Choroid plexus epithelial cell (primary cell): ENCODE results near the gene OR56A5.

Experiments used
- DNase-seq: peaks from one replicate; pipeline ENCODE4 v3.0.0-alpha.2; 2010; ENCODE audit warnings: low read depth
- H3K4me3 ChIP-seq: 2 replicates; pipeline ENCODE4 v1.5.1; 2011; ENCODE audit warnings: low read depth, mild to moderate bottlenecking, control low read depth, low read length, moderate library complexity
- TF ChIP-seq, protein P1 (sequence below): conservative IDR thresholded peaks from 2 replicates; pipeline ENCODE4 v1.5.1; 2011; ENCODE audit warnings: low read depth, mild to moderate bottlenecking, control low read depth, inconsistent platforms, low read length, moderate library complexity

The OR56A5 gene

GRCh38 chr11:5994791-5995190, 26.5 kb upstream of the OR56A5 start:
- no peak for DNase-seq
- TF ChIP-seq, protein P1, sequence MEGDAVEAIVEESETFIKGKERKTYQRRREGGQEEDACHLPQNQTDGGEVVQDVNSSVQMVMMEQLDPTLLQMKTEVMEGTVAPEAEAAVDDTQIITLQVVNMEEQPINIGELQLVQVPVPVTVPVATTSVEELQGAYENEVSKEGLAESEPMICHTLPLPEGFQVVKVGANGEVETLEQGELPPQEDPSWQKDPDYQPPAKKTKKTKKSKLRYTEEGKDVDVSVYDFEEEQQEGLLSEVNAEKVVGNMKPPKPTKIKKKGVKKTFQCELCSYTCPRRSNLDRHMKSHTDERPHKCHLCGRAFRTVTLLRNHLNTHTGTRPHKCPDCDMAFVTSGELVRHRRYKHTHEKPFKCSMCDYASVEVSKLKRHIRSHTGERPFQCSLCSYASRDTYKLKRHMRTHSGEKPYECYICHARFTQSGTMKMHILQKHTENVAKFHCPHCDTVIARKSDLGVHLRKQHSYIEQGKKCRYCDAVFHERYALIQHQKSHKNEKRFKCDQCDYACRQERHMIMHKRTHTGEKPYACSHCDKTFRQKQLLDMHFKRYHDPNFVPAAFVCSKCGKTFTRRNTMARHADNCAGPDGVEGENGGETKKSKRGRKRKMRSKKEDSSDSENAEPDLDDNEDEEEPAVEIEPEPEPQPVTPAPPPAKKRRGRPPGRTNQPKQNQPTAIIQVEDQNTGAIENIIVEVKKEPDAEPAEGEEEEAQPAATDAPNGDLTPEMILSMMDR: no peak
- no peak overlapping the region for H3K4me3 ChIP-seq

GRCh38 chr11:5992604-5993251, 24.4 kb upstream of the OR56A5 start:
- H3K4me3 ChIP-seq: no peak overlapping the region
- TF ChIP-seq, protein P1: peak; percentile 46
- DNase-seq: peak; percentile 18

DNA sequence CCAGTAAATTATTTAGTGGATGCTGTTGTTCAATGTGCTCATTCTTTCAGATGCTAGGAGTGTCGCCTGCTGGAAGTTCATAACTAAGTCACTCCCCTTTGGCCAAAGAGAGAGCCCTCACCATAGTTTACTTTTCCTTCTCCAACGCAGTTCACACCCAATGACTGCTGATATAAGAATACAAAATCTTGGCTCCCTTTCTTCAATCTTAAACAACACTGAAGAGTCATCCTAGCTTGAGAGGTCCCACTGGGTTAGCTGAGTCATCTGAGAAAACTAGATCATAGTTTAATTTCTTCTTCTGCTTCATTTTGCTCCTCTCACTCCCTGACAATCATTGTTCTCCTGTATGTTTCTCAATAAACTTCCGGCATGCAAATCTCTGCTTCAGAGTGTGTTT, 23.9 kb upstream of the OR56A5 start:
- TF ChIP-seq, protein P1: no peak
- H3K4me3 ChIP-seq: no peak overlapping the region
- no peak for DNase-seq

- TF ChIP-seq, protein P1: no peak
- H3K4me3 ChIP-seq: no peak overlapping the region
- no peak for DNase-seq
These were observed 20.9 kb upstream of the OR56A5 start for GRCh38 chr11:5989203-5989602.

DNA sequence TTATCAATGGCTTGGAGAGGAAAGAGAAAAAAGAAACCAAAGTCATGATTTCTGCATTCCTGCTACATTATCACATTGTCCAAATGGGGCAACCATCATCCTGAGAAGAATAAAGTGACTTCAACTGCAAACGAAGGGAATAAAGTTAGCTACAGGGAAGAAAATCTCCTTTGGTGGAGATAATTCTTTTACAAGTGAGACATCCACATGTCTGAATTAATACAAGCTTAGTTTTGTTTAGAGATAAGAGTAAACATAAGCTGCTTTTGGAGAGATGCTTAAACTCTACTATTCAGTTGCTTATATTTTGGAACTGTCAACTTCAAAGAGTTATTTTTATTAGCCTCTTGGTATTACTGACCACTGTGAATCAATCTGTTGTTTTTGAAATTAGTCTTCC, 18.6 kb upstream of the OR56A5 start, which contains the start of gene OR52L1:
TSS of gene OR52L1 (minus strand) at position 101 of the 400 bp plus-strand sequence. CDS start at position 46, 55 bp downstream.
- no peak within 1 kb of the TSS for H3K4me3 ChIP-seq
- TF ChIP-seq, protein P1: no peak
- DNase-seq: no peak

GRCh38 chr11:5983443-5983842, 15.1 kb upstream of the OR56A5 start:
- H3K4me3 ChIP-seq: no peak overlapping the region
- no peak for DNase-seq
- TF ChIP-seq, protein P1: no peak

GRCh38 chr11:5973530-5973929, 5.2 kb upstream of the OR56A5 start:
- no peak for DNase-seq
- no peak overlapping the region for H3K4me3 ChIP-seq
- TF ChIP-seq, protein P1: no peak
